Measurements from ENCODE around the gene PIP5KL1. TPM values are rescaled to one million over a fixed set of nuclear protein-coding genes. Genes with fewer than 3 reads are reported as not detected.

The PIP5KL1 gene
- total RNA-seq, 1 donor from 2014 or later = 4.9 TPM

- TF ChIP-seq, protein P1, sequence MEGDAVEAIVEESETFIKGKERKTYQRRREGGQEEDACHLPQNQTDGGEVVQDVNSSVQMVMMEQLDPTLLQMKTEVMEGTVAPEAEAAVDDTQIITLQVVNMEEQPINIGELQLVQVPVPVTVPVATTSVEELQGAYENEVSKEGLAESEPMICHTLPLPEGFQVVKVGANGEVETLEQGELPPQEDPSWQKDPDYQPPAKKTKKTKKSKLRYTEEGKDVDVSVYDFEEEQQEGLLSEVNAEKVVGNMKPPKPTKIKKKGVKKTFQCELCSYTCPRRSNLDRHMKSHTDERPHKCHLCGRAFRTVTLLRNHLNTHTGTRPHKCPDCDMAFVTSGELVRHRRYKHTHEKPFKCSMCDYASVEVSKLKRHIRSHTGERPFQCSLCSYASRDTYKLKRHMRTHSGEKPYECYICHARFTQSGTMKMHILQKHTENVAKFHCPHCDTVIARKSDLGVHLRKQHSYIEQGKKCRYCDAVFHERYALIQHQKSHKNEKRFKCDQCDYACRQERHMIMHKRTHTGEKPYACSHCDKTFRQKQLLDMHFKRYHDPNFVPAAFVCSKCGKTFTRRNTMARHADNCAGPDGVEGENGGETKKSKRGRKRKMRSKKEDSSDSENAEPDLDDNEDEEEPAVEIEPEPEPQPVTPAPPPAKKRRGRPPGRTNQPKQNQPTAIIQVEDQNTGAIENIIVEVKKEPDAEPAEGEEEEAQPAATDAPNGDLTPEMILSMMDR (IDR thresholded peaks at IDR 0.05; ENCODE audit: insufficient read depth, low read depth, low read length) = no peak
- TF ChIP-seq EZH2 (IDR thresholded peaks at IDR 0.05; ENCODE audit: insufficient read depth, low read length) = no peak
- H3K9ac ChIP-seq (ENCODE audit: low read length) = no peak overlapping the region
- H3K9me3 ChIP-seq (ENCODE audit: insufficient read depth, low read depth, low read length) = no peaks in the 10 kb centered on the region
- FAIRE-seq (no peak), DNase-seq (ENCODE audit: low read depth) (no peak)
- H3K4me1 Mint-ChIP-seq (ENCODE audit: low read depth, unreplicated experiment) = peaks cover 7% of the 10 kb centered on the region
- peaks cover 51% of the 10 kb centered on the region for H4K20me1 ChIP-seq (ENCODE audit: insufficient read depth, low read length)
- H3K27me3 Mint-ChIP-seq (ENCODE audit: low read depth, unreplicated experiment) = no peaks in the 10 kb centered on the region
- H2AFZ ChIP-seq (ENCODE audit: low read depth, low read length) = no peak overlapping the region
- no peak overlapping the region for H3K27ac ChIP-seq (ENCODE audit: low read depth, low read length)
- no peak overlapping the region for H3K27ac Mint-ChIP-seq (ENCODE audit: unreplicated experiment)
- peaks cover 13% of the 10 kb centered on the region for H3K4me1 ChIP-seq (ENCODE audit: insufficient read depth, low read length)
- H3K36me3 Mint-ChIP-seq (ENCODE audit: low read depth, unreplicated experiment) = peaks cover 3% of the 10 kb centered on the region
- peaks cover 45% of the 10 kb centered on the region for H3K79me2 ChIP-seq (ENCODE audit: insufficient read depth, low read length)
- H3K9me3 Mint-ChIP-seq (ENCODE audit: unreplicated experiment) = peaks cover 3% of the 10 kb centered on the region
- no peak overlapping the region for H3K4me3 ChIP-seq (ENCODE audit: insufficient read depth, low read depth, low read length)
- no peak overlapping the region for H3K4me3 Mint-ChIP-seq (ENCODE audit: unreplicated experiment)
- H3K36me3 ChIP-seq (ENCODE audit: insufficient read depth, low read length) = no peaks in the 10 kb centered on the region
- H3K27me3 ChIP-seq (ENCODE audit: insufficient read depth, low read length) = no peaks in the 10 kb centered on the region
- no peak overlapping the region for H3K4me2 ChIP-seq (ENCODE audit: low read length)
Measured at GRCh38 chr9:127959841-127960409, 29.3 kb upstream of the PIP5KL1 start.

GRCh38 chr9:127959398-127959797, 28.8 kb upstream of the PIP5KL1 start:
- peaks cover 7% of the 10 kb centered on the region for H3K4me1 Mint-ChIP-seq (ENCODE audit: low read depth, unreplicated experiment)
- no peak overlapping the region for H3K4me3 ChIP-seq (ENCODE audit: insufficient read depth, low read depth, low read length)
- no peaks in the 10 kb centered on the region for H3K27me3 Mint-ChIP-seq (ENCODE audit: low read depth, unreplicated experiment)
- no peaks in the 10 kb centered on the region for H3K36me3 ChIP-seq (ENCODE audit: insufficient read depth, low read length)
- H2AFZ ChIP-seq (ENCODE audit: low read depth, low read length) = no peak overlapping the region
- H3K27ac Mint-ChIP-seq (ENCODE audit: unreplicated experiment) = no peak overlapping the region
- peaks cover 56% of the 10 kb centered on the region for H4K20me1 ChIP-seq (ENCODE audit: insufficient read depth, low read length)
- no peaks in the 10 kb centered on the region for H3K27me3 ChIP-seq (ENCODE audit: insufficient read depth, low read length)
- FAIRE-seq (no peak), DNase-seq (ENCODE audit: low read depth) (no peak)
- no peak overlapping the region for H3K4me2 ChIP-seq (ENCODE audit: low read length)
- TF ChIP-seq EZH2 (IDR thresholded peaks at IDR 0.05; ENCODE audit: insufficient read depth, low read length) = no peak
- TF ChIP-seq, protein P1 (IDR thresholded peaks at IDR 0.05; ENCODE audit: insufficient read depth, low read depth, low read length) = no peak
- H3K27ac ChIP-seq (ENCODE audit: low read depth, low read length) = no peak overlapping the region
- H3K36me3 Mint-ChIP-seq (ENCODE audit: low read depth, unreplicated experiment) = peaks cover 3% of the 10 kb centered on the region
- no peaks in the 10 kb centered on the region for H3K9me3 ChIP-seq (ENCODE audit: insufficient read depth, low read depth, low read length)
- H3K9me3 Mint-ChIP-seq (ENCODE audit: unreplicated experiment) = peaks cover 3% of the 10 kb centered on the region
- no peak overlapping the region for H3K4me3 Mint-ChIP-seq (ENCODE audit: unreplicated experiment)
- peaks cover 12% of the 10 kb centered on the region for H3K4me1 ChIP-seq (ENCODE audit: insufficient read depth, low read length)
- peaks cover 46% of the 10 kb centered on the region for H3K79me2 ChIP-seq (ENCODE audit: insufficient read depth, low read length)
- H3K9ac ChIP-seq (ENCODE audit: low read length) = no peak overlapping the region

GRCh38 chr9:127958728-127959127, 28.2 kb upstream of the PIP5KL1 start:
- Mint-ChIP-seq H3K4me1 (ENCODE audit: low read depth, unreplicated experiment) (peaks cover 7% of the 10 kb centered on the region), H3K9me3 (ENCODE audit: unreplicated experiment) (peaks cover 3% of the 10 kb centered on the region), H3K27ac (ENCODE audit: unreplicated experiment) (no peak overlapping the region), H3K27me3 (ENCODE audit: low read depth, unreplicated experiment) (no peaks in the 10 kb centered on the region), H3K4me3 (ENCODE audit: unreplicated experiment) (no peak overlapping the region), H3K36me3 (ENCODE audit: low read depth, unreplicated experiment) (peaks cover 5% of the 10 kb centered on the region)
- no peak for DNase-seq (ENCODE audit: low read depth)
- Histone ChIP-seq H3K36me3 (ENCODE audit: insufficient read depth, low read length) (no peaks in the 10 kb centered on the region), H3K4me1 (ENCODE audit: insufficient read depth, low read length) (peaks cover 11% of the 10 kb centered on the region), H3K4me3 (ENCODE audit: insufficient read depth, low read depth, low read length) (no peak overlapping the region), H3K4me2 (ENCODE audit: low read length) (no peak overlapping the region), H3K79me2 (ENCODE audit: insufficient read depth, low read length) (peaks cover 46% of the 10 kb centered on the region), H3K9ac (ENCODE audit: low read length) (no peak overlapping the region), H4K20me1 (ENCODE audit: insufficient read depth, low read length) (peaks cover 63% of the 10 kb centered on the region), H3K27ac (ENCODE audit: low read depth, low read length) (no peak overlapping the region), H3K9me3 (ENCODE audit: insufficient read depth, low read depth, low read length) (no peaks in the 10 kb centered on the region), H2AFZ (ENCODE audit: low read depth, low read length) (no peak overlapping the region), H3K27me3 (ENCODE audit: insufficient read depth, low read length) (no peaks in the 10 kb centered on the region)
- no peak for FAIRE-seq
- TF ChIP-seq, protein P1 (IDR thresholded peaks at IDR 0.05; ENCODE audit: insufficient read depth, low read depth, low read length) = no peak
- no peak for TF ChIP-seq EZH2 (IDR thresholded peaks at IDR 0.05; ENCODE audit: insufficient read depth, low read length)

Measured in astrocyte (in vitro differentiated cells and primary cell).